OCI-LY3 (cell line): ENCODE data around the gene MAML2.

Experiments used
- H2AFZ ChIP-seq: fragments of 200-600, 300-600 bp; shearing (Covaris generic); 2 replicates; pipeline ENCODE4 v1.6.0; 2014; ENCODE audit warnings: antibody characterized with exemption, low read depth, low read length
- H3K27ac ChIP-seq: fragments of 200-600, 300-600 bp; sonication (generic); 2 replicates; pipeline ENCODE4 v1.5.1; 2014; ENCODE audit warnings: mild to moderate bottlenecking, low read length, moderate library complexity, mixed read lengths
- H3K27me3 ChIP-seq: fragments of 200-600, 300-600 bp; sonication (generic); 2 replicates; pipeline ENCODE4 v1.6.1; 2014; ENCODE audit warnings: low read depth, low read length, mixed read lengths
- H3K36me3 ChIP-seq: fragments of 200-600, 300-600 bp; sonication (generic); replicated peaks from 2 replicates; pipeline ENCODE3; 2014; ENCODE audit warnings: low read depth, low read length, mixed read lengths
- H3K4me1 ChIP-seq: fragments of 300-600, 200-600 bp; sonication (generic); 2 replicates; pipeline ENCODE4 v1.6.1; 2014; ENCODE audit warnings: low read length, mixed read lengths
- H3K4me2 ChIP-seq: fragments of 200-600, 300-600 bp; sonication (generic); 2 replicates; pipeline ENCODE4 v1.6.1; 2014; ENCODE audit warnings: low read length, mixed read lengths
- H3K4me3 ChIP-seq: fragments of 300-600, 200-600 bp; sonication (generic); 2 replicates; pipeline ENCODE4 v1.5.1; 2014; ENCODE audit warnings: antibody characterized with exemption, mild to moderate bottlenecking, low read length, moderate library complexity
- H3K79me2 ChIP-seq: fragments of 300-600, 200-600 bp; shearing (Covaris generic); 2 replicates; pipeline ENCODE4 v1.6.1; 2014; ENCODE audit warnings: mild to moderate bottlenecking, low read length, mixed read lengths
- H3K9ac ChIP-seq: fragments of 300-600, 200-600 bp; shearing (Covaris generic); 2 replicates; pipeline ENCODE4 v1.6.0; 2014; ENCODE audit warnings: mild to moderate bottlenecking, low read length, moderate library complexity
- H3K9me3 ChIP-seq: fragments of 200-600, 300-600 bp; shearing (Covaris generic); 2 replicates; pipeline ENCODE4 v1.6.1; 2014; ENCODE audit warnings: low read length, mixed read lengths; ENCODE audit not compliant: insufficient read depth
- H4K20me1 ChIP-seq: fragments of 200-600, 300-600 bp; sonication (generic); 2 replicates; pipeline ENCODE4 v1.6.1; 2016; ENCODE audit warnings: low read length, mixed read lengths; ENCODE audit not compliant: insufficient read depth
- EZH2phosphoT487 ChIP-seq: fragments of 200-600 bp; shearing (Covaris generic); IDR thresholded peaks from 2 replicates; pipeline ENCODE4 v1.6.1; 2018; ENCODE audit warnings: antibody characterized with exemption, mixed run types, low read depth
- TF ChIP-seq, protein P1 (sequence below): fragments of 200-600, 300-600 bp; sonication (generic); IDR thresholded peaks from 2 replicates; pipeline ENCODE4 v1.5.1; 2014; ENCODE audit warnings: antibody characterized with exemption, low read length, low read depth

The MAML2 gene

DNA sequence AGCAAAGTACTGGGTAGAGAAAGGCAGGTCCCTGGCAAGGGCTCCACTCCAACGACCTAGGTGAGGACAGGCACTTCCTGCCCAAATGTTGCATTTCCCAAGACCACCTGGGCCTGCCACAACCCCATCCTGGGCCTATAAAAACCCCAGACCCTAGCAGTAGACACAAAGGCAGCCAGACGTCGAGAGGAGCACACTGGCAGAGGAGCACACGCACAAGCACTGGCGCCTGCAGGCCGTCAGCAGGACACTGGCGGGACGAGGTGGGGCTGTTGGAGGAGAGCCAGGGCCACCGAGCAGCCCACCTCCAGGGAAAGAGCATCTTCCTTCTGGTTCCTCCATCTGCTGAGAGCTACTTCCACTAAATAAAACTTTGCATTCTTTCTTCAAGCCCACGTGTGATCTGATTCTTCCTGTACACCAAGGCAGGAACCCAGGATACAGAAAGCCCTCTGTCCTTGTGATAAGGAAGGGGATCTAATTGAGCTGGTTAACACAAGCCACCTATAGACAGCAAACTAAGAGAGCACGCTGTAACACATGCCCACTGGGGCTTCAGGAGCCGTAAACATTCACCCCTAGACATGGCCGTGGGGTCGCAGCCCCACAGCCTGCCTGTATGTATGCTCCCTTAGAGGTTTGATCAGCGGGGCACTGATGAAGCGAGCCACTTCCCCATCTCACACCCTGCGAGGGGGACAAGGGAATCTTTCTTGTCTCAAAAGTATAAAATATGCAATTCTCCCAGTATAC is 329.4 kb downstream of the MAML2 start:
- H3K9ac ChIP-seq, result no peak overlapping the region
- no peaks in the 10 kb centered on the region for H3K27me3 ChIP-seq
- H2AFZ ChIP-seq, result no peak overlapping the region
- no peak overlapping the region for H3K4me2 ChIP-seq
- peaks cover 14% of the 10 kb centered on the region for H3K4me1 ChIP-seq
- no peak overlapping the region for H3K4me3 ChIP-seq
- H3K36me3 ChIP-seq, result no peaks in the 10 kb centered on the region
- no peaks in the 10 kb centered on the region for H3K79me2 ChIP-seq
- H3K9me3 ChIP-seq, result no peaks in the 10 kb centered on the region
- no peak overlapping the region for H3K27ac ChIP-seq
- H4K20me1 ChIP-seq, result no peaks in the 10 kb centered on the region
- TF ChIP-seq EZH2phosphoT487, result no peak
- TF ChIP-seq, protein P1, sequence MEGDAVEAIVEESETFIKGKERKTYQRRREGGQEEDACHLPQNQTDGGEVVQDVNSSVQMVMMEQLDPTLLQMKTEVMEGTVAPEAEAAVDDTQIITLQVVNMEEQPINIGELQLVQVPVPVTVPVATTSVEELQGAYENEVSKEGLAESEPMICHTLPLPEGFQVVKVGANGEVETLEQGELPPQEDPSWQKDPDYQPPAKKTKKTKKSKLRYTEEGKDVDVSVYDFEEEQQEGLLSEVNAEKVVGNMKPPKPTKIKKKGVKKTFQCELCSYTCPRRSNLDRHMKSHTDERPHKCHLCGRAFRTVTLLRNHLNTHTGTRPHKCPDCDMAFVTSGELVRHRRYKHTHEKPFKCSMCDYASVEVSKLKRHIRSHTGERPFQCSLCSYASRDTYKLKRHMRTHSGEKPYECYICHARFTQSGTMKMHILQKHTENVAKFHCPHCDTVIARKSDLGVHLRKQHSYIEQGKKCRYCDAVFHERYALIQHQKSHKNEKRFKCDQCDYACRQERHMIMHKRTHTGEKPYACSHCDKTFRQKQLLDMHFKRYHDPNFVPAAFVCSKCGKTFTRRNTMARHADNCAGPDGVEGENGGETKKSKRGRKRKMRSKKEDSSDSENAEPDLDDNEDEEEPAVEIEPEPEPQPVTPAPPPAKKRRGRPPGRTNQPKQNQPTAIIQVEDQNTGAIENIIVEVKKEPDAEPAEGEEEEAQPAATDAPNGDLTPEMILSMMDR, result no peak

DNA sequence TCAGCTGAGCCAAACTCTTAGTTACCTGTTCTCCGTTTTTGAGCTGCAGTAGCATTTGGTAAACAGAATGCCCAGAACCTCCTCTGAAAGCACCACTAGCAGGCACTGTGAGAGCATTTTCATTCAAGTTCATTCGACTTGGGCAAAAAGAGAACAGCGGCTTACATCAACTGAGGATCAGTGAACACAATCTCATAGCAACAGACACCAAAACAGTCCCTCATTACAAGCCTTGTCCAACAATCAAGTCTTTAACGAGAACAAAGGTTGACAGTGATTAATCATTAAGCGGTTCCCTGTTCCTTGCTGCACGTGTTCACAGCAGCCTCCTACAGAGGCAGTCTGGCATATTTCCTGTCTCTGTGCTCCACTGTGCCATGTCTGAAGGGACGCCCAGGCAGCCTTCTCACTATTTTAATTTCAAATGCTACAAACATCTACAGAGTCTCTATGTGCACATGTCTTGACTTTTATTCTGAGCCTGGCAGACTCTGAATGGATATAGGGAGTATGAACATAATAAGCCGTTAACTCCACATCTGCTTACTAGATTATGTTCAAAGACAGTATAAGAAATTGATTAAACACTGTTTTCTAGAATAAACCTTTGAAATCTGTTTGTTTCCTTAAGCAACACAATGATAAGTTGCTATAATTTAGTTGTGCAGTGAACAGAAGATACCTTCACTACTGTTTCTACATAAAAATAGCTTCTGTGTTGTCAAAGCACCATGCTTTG is 330.7 kb downstream of the MAML2 start:
- H2AFZ ChIP-seq, result peak overlapping the region; percentile 16; the same call in 1 of the 2 replicates
- peak overlapping the region; percentile 43; the same call in 1 of the 2 replicates for H3K9ac ChIP-seq
- TF ChIP-seq, protein P1, result peak; percentile 61
- TF ChIP-seq EZH2phosphoT487, result no peak
- no peaks in the 10 kb centered on the region for H3K36me3 ChIP-seq
- peaks cover 14% of the 10 kb centered on the region for H3K4me1 ChIP-seq
- peak overlapping the region; percentile 89 for H3K4me2 ChIP-seq
- no peaks in the 10 kb centered on the region for H3K79me2 ChIP-seq
- H3K27ac ChIP-seq, result no peak overlapping the region
- peak overlapping the region; percentile 70 for H3K4me3 ChIP-seq
- no peaks in the 10 kb centered on the region for H3K27me3 ChIP-seq
- H4K20me1 ChIP-seq, result no peaks in the 10 kb centered on the region
- H3K9me3 ChIP-seq, result no peaks in the 10 kb centered on the region

DNA sequence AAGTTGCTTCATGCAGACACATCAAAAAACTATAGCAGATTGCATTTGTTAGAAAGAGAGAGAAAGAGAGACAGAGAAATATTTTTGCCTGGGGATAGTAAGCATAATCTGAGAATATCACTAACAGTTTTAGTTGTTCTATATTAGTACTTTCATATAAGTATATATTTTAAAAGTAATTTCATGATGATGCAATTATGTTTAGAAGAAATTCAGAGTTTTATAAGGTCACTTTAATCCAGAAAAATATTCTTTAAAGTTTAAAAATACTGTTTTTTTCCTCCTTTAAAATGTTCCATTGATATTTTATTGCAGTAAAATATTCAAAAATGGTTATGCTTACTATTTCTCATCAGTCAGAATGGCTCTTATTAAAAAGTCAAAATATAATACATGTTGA is 332.3 kb downstream of the MAML2 start:
- no peak overlapping the region for H3K4me2 ChIP-seq
- peaks cover 14% of the 10 kb centered on the region for H3K4me1 ChIP-seq
- H3K27me3 ChIP-seq, result no peaks in the 10 kb centered on the region
- H3K79me2 ChIP-seq, result no peaks in the 10 kb centered on the region
- no peaks in the 10 kb centered on the region for H4K20me1 ChIP-seq
- TF ChIP-seq, protein P1, result no peak
- no peak for TF ChIP-seq EZH2phosphoT487
- no peak overlapping the region for H3K9ac ChIP-seq
- no peak overlapping the region for H3K27ac ChIP-seq
- no peaks in the 10 kb centered on the region for H3K9me3 ChIP-seq
- no peak overlapping the region for H3K4me3 ChIP-seq
- no peaks in the 10 kb centered on the region for H3K36me3 ChIP-seq
- H2AFZ ChIP-seq, result no peak overlapping the region

DNA sequence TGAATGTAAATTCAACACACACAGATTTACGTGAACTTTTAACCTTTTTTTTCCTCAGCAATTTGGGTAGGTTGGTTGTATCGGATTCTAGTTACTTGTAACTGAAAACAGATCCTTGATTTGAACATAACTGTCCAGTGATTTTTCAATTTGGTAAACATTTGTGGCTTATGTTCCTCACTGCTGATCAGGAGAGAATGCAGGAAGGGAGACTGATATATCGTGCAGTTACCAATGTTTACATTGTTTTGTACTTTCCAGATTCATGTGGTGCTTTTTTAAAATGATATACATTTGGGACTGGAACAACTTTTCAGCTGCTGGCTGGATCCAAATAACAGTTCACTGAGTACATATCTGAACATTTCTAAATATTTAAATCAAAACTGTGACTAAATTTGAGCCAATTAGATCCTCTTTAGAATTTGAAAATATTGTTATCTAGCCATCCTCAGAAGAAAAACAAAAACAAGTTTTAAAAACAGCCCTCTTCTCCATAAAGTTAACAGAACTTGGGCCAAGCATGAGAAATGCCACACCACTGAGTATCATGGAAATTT is 334.8 kb downstream of the MAML2 start:
- TF ChIP-seq EZH2phosphoT487, result no peak
- TF ChIP-seq, protein P1, result no peak

More for the DNA sequence above, 334.8 kb downstream of the MAML2 start:
- H3K4me1 ChIP-seq, result peaks cover 14% of the 10 kb centered on the region
- no peaks in the 10 kb centered on the region for H3K27me3 ChIP-seq
- no peaks in the 10 kb centered on the region for H4K20me1 ChIP-seq
- no peak overlapping the region for H3K9ac ChIP-seq
- no peaks in the 10 kb centered on the region for H3K9me3 ChIP-seq
- H3K4me2 ChIP-seq, result no peak overlapping the region
- no peak overlapping the region for H2AFZ ChIP-seq
- H3K79me2 ChIP-seq, result no peaks in the 10 kb centered on the region
- no peak overlapping the region for H3K27ac ChIP-seq
- H3K36me3 ChIP-seq, result no peaks in the 10 kb centered on the region
- no peak overlapping the region for H3K4me3 ChIP-seq
